Measurements from ENCODE around the gene PPME1. TPM values are rescaled to one million over a fixed set of nuclear protein-coding genes. Genes with fewer than 3 reads are reported as not detected.

Gene PPME1
- total and polyA plus RNA-seq, 2 of the 4 experiments (the other 2 are of a cell fraction): 42.3 to 89.5 TPM

GRCh38 chr11:74206746-74207145 lies 35.7 kb downstream of the PPME1 start:
- H3K79me1 ChIP-seq (ENCODE audit: low read depth in 1 of 2, low read length in 2 of 2): peaks cover 6 to 18% of the 10 kb centered on the region in 2 experiments; a peak in 3 of 4 replicates
- no peaks in the 10 kb centered on the region for H3K27me3 ChIP-seq (ENCODE audit: control insufficient read depth, insufficient read depth, low read length)
- H3K4me2 ChIP-seq (ENCODE audit: low read depth, low read length): no peak overlapping the region
- no peak overlapping the region for H2AK9ac ChIP-seq (replicated peaks; ENCODE audit: low read depth, low read length, poor library complexity)
- intact Hi-C loops (cut with micrococcal nuclease): no loop called here
- H3K4me3 ChIP-seq (ENCODE audit: insufficient read depth, low read depth, low read length): no peak overlapping the region
- no peak overlapping the region for H3K9ac ChIP-seq (ENCODE audit: low read depth, low read length)
- no peak overlapping the region for H4K5ac ChIP-seq (ENCODE audit: low read depth, low read length)
- H3K27ac ChIP-seq (ENCODE audit: insufficient read depth, low read length): no peak overlapping the region
- H2AFZ ChIP-seq (replicated peaks; ENCODE audit: low read length, poor library complexity): no peak overlapping the region
- ChIA-PET POLR2A (ENCODE audit: unreplicated experiment) (no interaction called here), CTCF (no interaction called here)
- H3K56ac ChIP-seq (ENCODE audit: extremely low read depth, insufficient read depth, low read length): no peak overlapping the region
- no peaks in the 10 kb centered on the region; the same call in none of the 2 replicates for H3K9me1 ChIP-seq (ENCODE audit: insufficient read depth, low read length)
- no peak overlapping the region for H3K4ac ChIP-seq (ENCODE audit: low read depth, low read length)
- no peak overlapping the region for H2BK5ac ChIP-seq (ENCODE audit: low read depth, low read length, poor library complexity, severe bottlenecking)
- DNase-seq: no peak
- in situ Hi-C loops (cut with MboI; ENCODE audit: low sequenced_read_pairs): no loop called here
- no peak overlapping the region for H2AK5ac ChIP-seq (ENCODE audit: low read depth, low read length)
- no peak for TF ChIP-seq RFX5 (IDR thresholded peaks at IDR 0.05; ENCODE audit: low read depth, low read length)
- TF ChIP-seq ELK1 (IDR thresholded peaks at IDR 0.05; ENCODE audit: borderline replicate concordance, low read depth, low read length): no peak
- TF ChIP-seq MAFK (IDR thresholded peaks at IDR 0.05; ENCODE audit: low read depth, low read length): no peak
- no peak for TF ChIP-seq NFE2L2 (IDR thresholded peaks at IDR 0.05; ENCODE audit: low read depth, low read length)
- TF ChIP-seq FOS (IDR thresholded peaks at IDR 0.05; ENCODE audit: low read depth, low read length): no peak
- no peak for TF ChIP-seq BHLHE40 (IDR thresholded peaks at IDR 0.05; ENCODE audit: low read depth, low read length)
- no peak for TF ChIP-seq USF2 (IDR thresholded peaks at IDR 0.05; ENCODE audit: low read depth, low read length)
- no peak for TF ChIP-seq MAZ (IDR thresholded peaks at IDR 0.05; ENCODE audit: borderline replicate concordance, low read depth, low read length)
- TF ChIP-seq POLR2A (IDR thresholded peaks at IDR 0.05; ENCODE audit: low read depth, low read length): no peak
- no peak for TF ChIP-seq CTCF (conservative IDR thresholded peaks at IDR 0.05; ENCODE audit: low read depth, low read length)
- no peak for TF ChIP-seq MXI1 (IDR thresholded peaks at IDR 0.05; ENCODE audit: borderline replicate concordance, low read depth, low read length)
- TF ChIP-seq CEBPB (IDR thresholded peaks at IDR 0.05; ENCODE audit: low read depth, low read length): no peak
- H3K18ac ChIP-seq (ENCODE audit: low read depth, low read length): no peak overlapping the region
- H2BK15ac ChIP-seq (ENCODE audit: low read depth, low read length): no peak overlapping the region
- no peaks in the 10 kb centered on the region for H3K4me1 ChIP-seq (ENCODE audit: control insufficient read depth, insufficient read depth, low read length)
- WGBS, 2 experiments (ENCODE audit: extremely low coverage in 2 of 2, insufficient read length in 1 of 2): no CpG with 5 or more reads among the region's 1 CpG
- no peaks in the 10 kb centered on the region for H3K9me3 ChIP-seq (ENCODE audit: control insufficient read depth, insufficient read depth, low read length)
- H3K23ac ChIP-seq (ENCODE audit: low read depth, low read length): no peak overlapping the region
- no peak overlapping the region for H2BK20ac ChIP-seq (ENCODE audit: low read depth, low read length)
- peaks cover 12% of the 10 kb centered on the region for H3K36me3 ChIP-seq (ENCODE audit: control insufficient read depth, insufficient read depth, low read length)
- no peak overlapping the region for H4K8ac ChIP-seq (ENCODE audit: low read depth in 2 of 2, low read length in 2 of 2)
- H4K91ac ChIP-seq (ENCODE audit: insufficient read depth, low read depth, low read length): no peak overlapping the region
- no peak overlapping the region for H3K14ac ChIP-seq (replicated peaks; ENCODE audit: low read depth, low read length)
- no peak for ATAC-seq (ENCODE audit: low read depth)
- no TSS peak for BruUV-seq (replicated peaks)
- dilution Hi-C loops (cut with HindIII; ENCODE audit: low sequenced_read_pairs, unreplicated experiment): no loop called here
- H4K20me1 ChIP-seq (ENCODE audit: insufficient read depth, low read length): no peaks in the 10 kb centered on the region
- no peak overlapping the region for H2BK120ac ChIP-seq (ENCODE audit: low read depth, low read length)
